Fibroblast of skin of left biceps (primary cell): ENCODE data around the gene RBM5.

ENCODE experiments used
- DNase-seq, 2 experiments: peaks; one replicate each; pipeline ENCODE4 v3.0.0-alpha.2; 2013; ENCODE audit warnings: low read depth in 2 of 2

The RBM5 gene

DNA sequence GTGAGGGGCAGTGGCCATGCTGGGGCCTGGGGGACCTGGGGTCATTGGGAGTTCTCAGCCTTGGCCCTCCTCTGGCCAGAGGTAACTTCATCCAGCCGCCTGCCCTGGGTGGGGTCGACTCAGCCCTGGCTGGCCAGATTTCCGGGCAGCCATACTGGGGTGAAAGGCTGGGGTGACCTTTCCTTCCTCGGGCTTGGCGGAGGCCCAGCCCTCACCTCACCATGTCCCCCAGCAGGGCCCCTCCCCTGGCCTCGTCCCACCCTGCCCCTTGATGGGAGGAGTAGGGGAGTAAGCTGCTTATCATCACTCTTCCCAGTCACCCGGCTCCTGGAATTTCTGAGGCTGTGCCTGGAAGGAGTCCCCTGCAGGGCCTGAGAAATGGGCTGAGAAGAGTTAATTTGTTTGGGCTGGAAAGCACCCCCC lies 71.9 kb downstream of the RBM5 start:
- no peak for DNase-seq

DNA sequence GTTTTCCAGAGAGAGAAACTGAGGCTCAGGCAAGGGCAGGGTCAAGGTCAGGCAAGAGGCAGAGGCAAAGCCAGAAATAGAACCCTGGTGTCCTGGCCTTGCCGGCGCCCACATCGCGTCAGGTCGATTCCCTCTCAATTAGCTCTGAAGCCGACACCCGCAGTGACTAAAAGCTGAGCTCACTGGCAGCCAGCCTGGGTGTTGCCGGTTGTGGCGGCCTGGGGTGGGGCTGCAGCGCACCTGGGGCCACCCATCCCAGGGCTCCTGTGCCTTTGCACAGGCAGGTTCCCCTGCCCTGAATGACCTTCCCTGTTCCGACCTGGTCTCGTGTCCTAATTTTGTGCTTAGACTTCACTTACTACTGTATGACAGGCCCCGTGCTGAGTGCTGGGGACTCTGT lies 72.6 kb downstream of the RBM5 start:
- DNase-seq = no peak

DNA sequence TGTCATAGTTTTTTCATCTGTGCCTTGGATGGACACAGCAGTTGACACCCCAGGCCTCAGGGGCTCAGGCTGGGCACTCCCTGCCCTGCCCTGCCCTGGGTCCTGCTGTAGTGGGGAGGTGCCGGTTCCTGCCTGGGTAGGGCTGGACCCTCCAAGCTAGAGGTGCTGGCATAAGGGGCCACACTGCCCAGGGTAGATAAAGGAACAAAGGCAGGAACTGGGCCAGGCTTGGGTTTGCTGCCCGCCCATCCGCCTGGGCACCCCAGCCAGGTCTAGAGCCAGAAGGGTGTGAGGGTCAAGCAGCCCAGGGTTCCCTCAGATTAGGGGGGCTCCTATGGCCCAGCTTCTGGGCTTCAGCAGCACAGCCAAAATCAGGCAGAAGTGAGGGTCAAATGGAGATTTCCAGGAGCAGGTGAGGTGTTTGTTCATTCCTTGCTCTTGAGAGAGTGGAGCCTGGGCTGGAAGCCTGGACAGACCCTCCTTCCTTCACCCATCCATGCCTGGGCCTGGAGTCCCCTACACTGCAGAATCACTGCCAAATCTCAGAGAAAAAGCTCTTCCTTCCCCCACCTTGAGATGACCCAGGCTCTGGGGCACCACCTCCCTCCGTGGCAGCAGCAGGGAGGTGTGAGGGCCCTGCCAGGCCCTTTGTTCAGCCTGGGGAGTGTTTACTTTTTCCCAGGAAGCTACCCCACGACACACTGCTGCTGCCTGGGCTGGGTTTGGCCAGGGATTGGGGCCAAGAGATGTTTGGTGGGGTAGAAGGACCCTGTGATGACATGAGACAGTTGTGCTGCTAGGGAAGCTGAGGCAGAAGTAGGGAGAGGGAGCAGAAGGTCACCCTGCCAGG lies 73.5 kb downstream of the RBM5 start:
- DNase-seq = no peak

DNA sequence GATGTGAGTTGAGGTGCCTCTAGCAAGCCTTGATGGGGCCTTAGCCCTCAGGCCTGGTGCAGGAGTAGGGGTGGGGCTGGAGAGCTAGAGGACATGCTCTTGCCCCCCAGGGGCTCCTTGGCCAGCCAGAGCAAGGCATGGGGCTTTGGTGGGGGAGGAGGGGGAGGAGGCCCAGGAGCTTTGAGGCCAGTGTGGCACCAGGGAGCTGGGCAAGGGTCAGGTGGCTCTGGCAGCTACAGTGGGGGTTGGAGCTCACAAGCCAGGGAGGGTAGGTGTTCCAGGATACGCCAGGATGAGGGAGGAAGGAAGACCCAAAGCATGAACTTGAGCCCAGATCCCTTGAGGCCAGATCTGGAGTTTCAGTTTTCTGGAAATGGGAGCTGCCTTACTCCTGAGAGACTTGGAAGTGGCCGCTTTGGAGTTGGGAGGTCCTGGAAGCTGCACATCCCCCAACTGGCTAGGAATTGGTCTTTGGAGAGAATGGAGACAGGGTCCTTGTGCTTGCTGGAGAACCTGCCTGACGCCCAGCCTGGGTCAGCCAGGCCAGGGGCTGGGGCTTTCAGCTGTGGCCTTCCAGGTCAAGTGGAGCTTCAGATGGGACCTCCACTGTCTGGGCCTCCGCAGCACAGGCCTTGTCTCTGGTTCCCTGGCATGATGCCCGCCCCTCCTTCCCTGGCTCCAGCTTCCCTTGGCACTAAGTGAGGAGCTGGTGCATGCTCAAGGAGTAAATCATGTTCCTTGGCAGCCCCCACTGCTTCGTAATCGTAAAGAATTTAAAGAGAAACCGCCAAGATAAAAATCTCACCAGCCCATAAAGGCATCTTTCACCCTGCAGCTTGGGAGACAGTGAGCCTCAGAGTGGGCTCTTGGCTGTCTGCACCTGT lies 75.1 kb downstream of the RBM5 start:
- peak; percentile 79 to 82 for DNase-seq

DNA sequence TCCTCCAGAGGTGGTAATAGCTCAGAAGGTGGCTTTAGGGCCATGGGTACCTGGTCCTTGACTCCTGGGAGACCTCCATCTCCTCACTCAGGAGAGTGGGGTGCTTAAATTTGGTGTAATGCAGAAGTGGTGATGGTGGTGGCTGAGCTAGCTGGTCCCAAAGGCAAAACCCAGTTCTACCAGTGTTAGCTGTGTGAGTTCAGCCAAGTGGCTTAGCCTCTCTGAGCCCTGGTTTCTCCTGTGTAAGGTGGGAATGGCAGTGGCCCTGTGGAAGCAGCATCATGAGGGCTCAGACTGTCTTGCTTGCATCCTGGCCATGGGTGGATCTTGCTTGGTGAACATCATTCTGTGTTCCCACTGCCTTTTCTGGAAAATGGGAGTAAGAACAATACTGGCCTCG lies 75.8 kb downstream of the RBM5 start:
- no peak for DNase-seq

DNA sequence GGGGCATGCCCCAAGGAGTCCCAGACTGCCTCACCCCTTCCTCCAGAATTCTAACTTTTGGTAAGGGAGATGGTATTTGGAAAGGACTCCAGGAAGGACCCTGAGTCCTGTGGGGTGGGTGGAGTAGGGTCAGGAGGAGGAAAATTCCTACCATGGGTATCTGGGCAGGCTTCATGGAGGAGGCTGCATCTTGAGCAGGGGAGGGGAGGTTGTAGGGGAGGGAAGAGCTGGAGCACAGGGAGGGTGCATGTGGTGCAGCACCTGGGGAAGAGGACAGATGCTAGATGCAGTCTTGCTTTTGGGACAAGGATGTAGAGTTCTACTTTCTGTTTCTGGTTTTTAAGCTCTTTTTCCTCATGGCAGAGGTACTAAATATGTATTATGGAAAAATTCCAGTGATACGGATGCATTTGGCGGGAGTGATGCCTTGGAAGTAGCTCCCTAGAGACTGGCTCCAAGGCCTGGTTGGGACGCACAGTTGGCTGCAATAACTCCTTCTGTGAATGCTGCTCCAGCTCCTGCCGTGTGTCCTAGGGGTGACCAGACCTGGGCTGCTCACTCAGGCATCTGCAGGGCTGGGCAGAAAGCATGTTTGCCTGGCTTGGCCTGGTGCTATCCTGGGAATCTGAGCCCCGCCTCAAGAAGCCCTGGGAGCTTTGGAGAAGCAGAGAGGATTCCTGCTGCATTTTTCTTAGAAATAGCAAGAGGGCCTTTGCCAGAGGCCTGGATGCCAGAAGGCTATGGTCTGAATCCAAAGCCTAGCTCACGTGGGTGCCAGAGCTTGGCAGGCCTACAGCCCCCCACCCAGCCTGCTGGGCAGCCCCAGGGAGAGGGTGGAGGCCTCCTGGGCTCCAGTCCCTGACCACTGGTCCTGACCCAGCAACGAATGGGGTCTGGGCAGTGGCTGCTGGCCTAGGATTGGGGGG lies 76.5 kb downstream of the RBM5 start:
- DNase-seq = peak; percentile 40 to 46

DNA sequence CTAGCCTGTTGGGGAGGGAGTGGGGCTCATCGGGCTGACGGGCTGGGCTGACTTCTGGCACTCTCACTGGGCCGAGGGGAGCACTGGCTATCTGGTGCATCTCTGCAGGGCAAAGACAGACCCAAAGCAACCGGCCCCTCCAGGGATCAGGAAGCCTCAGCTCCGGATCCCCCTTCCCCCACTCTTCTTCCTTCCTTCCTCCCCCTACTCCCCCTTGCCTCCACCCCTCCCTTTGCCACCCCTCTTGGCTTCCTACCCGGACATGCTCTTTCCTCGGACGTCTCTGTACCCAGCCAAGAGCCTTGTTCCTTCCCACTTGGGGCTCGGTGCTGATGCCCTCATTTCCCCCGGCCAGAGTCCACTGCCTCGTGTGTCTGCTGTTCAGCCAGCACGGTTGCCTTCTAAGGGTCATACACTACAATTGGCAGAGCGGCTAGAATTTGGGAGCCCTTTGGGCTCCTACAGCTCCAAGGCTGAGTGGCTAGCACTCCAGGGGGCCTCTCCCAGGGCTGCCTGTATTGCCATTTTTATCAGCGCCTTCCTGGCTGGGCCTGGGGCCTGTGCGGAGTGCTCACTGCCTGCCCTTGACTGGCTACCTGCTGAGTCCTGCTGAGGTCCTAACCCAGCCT lies 77.3 kb downstream of the RBM5 start:
- DNase-seq = no peak

DNA sequence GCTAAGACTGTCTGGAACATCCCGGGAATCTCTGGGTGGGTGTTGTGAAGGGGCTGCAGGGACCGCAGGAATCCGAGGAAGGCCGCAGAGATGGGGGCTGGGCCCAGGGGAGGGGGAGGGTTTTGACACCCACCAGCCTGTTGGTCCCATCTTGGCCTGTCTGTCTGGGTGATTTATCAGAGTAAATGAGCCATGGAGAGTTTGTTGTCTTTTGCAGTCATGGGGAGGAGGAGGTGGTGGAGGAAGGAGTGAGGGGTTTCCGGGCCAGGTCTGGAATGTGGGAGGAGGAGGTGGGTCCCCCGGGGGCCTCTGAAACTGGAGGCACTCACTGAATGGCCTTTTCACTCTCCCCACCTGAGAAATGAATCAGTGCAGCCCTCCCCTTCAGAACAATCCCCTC lies 77.9 kb downstream of the RBM5 start:
- no peak for DNase-seq

DNA sequence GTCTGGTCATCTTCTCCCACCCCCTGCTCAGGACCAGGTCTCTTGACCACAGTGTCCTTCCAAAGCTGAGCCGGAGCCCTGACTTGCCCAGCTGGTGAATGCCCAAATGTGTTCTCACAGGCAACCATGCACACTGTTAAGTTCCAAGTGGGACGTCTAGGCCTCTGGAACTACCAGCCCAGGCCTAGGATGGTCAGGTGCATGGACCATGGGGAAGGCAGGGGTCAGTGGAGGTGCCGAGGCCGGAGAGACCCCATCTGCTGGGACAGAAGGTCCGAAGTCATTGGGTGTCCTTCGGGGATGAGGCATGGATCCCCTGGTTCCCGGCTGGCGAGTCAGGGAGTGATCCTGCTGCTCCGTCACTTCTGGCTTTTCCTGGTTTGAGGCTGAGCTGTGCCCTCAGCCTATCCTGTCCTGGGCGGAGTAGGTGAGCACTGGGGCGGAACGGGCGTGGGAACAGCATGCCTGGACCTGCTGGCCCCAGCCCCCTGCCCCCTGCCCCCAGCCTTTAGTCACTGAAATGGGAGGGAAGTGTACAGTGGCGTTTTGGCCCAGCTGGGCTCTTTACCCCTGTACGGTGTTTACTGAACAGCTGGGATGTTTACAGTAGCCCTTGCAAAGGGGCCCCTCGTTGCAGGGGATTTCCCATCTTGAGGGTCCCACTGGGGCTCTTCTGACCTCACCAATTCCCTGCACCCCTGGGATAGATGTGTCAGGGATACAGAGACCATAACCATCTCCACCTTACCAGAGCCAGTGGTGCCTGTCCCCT lies 78.5 kb downstream of the RBM5 start:
- no peak for DNase-seq

DNA sequence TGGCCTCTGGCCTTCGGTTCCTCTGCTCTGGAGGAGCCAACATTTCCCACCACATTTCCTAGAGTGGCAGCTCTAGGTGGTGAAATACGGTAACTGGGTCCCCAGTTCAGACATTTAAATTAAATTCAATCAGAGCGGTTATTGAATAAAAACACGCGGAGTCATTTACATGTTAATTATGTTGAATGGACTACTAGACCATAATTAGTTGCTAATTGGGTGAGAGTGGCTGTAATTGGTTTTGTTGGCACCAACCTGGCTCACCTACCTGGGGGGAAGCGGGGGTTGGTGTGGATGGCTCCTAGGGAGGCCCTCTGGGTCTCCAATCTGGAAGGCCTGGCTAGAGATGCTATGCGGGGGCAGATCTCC lies 79.1 kb downstream of the RBM5 start:
- no peak for DNase-seq

DNA sequence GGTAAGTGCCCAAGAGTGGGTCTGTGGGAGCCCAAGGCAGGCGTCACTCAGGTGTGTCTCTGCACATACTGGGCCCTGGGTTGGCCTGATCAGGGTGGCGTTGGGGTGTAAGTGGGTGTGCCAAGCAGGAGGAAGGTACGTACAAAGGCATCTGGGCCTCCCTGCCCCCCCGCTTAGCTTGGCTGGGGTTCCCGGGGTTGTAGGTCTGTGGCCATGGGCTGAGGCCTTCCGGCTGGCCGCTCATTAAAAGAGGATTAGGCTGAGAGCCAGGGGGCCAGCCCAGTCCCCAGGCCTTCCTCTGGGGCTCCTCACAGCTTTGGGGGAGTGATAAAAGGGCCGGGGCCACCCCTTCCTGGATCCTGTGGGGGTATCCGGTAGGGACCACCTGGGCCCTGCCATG lies 79.7 kb downstream of the RBM5 start:
- DNase-seq = no peak
